K562 (cell line): ENCODE measurements around the gene PFN2. TPM values are rescaled to one million over a fixed set of nuclear protein-coding genes. Genes with fewer than 3 reads are reported as not detected.

Experiments
- ATAC-seq: fragments of 200-7000 bp; cut with Tn5 transposase; 3 replicates; pipeline ENCODE4 v1.9.1; 2020; ENCODE audit warnings: moderate library complexity
- BruUV-seq: library from RNA; stranded (reverse); fragments of 400-500 nt; replicated peaks from 2 replicates; lab custom pipeline; 2021; lab: Mats Ljungman, UMichigan
- CTCF ChIA-PET: fragments of 300-600 bp; formaldehyde crosslinking; extraction: SDS; loops from one replicate; lab custom pipeline; 2021; ENCODE audit warnings: low intra/inter-chr PET ratio; lab: Yijun Ruan, JAX
- POLR2A ChIA-PET: fragments of 300-600, 350-650 bp; sonication (Branson Sonifier 250); formaldehyde crosslinking; extraction: SDS; loops from one replicate; lab custom pipeline; 2021; ENCODE audit warnings: antibody characterized with exemption, inconsistent platforms; lab: Yijun Ruan, JAX
- DNase-seq, 4 experiments: peaks; one replicate each; pipeline versions ENCODE4 v3.0.0 to v3.0.0-alpha.2; 2011 to 2018; ENCODE audit warnings: low spot score in 3 of 4, mixed read lengths in 3 of 4; ENCODE audit errors: extremely low read depth in 1 of 4
- FAIRE-seq: peaks from 2 replicates; lab custom pipeline; 2011; peaks lifted over from hg19 to GRCh38; lab: Jason Lieb, UNC
- H2AFZ ChIP-seq: 2 replicates; pipeline ENCODE4 v1.6.0; 2011; ENCODE audit warnings: low read depth, low read length, control low read depth, inconsistent platforms
- H3K27ac ChIP-seq: fragments of 200-600 bp; 3 replicates; pipeline ENCODE4 v1.8.0; 2011; ENCODE audit warnings: low read depth, mild to moderate bottlenecking, control low read depth, inconsistent platforms, low read length, moderate library complexity, mixed read lengths; ENCODE audit errors: extremely low read depth
- H3K27me3 ChIP-seq, 2 experiments: fragments of 300-600 bp in 1 of 2; 2 replicates in 1 of 2; 3 replicates in 1 of 2; pipeline versions ENCODE4 v1.6.0 to v1.8.0; 2011; ENCODE audit warnings: inconsistent platforms in 2 of 2, low read length in 2 of 2, mild to moderate bottlenecking in 1 of 2, mixed read lengths in 1 of 2, moderate library complexity in 1 of 2; ENCODE audit not compliant: control insufficient read depth in 2 of 2, insufficient read depth in 2 of 2
- H3K36me3 ChIP-seq: fragments of 300-600 bp; 3 replicates; pipeline ENCODE4 v1.8.0; 2011; ENCODE audit warnings: mild to moderate bottlenecking, low read length, inconsistent platforms; ENCODE audit not compliant: control insufficient read depth, insufficient read depth
- H3K4me1 ChIP-seq, 2 experiments: fragments of 200-600 bp in 1 of 2; replicated peaks in 1 of 2; 2 replicates in 1 of 2; 3 replicates in 1 of 2; pipeline versions ENCODE4 v1.5.1 to v1.8.0; 2011; ENCODE audit warnings: inconsistent platforms in 2 of 2, low read length in 2 of 2, mild to moderate bottlenecking in 1 of 2, mixed read lengths in 1 of 2, moderate library complexity in 1 of 2; ENCODE audit not compliant: control insufficient read depth in 2 of 2, insufficient read depth in 2 of 2
- H3K4me2 ChIP-seq: 2 replicates; pipeline ENCODE4 v1.6.1; 2011; ENCODE audit warnings: low read length, control low read depth, inconsistent platforms, mixed read lengths; ENCODE audit not compliant: insufficient read depth
- H3K4me3 ChIP-seq: fragments of 200-600 bp; sonication (generic), shearing (Covaris generic); 2 replicates; pipeline ENCODE4 v1.5.1; 2016; ENCODE audit warnings: control low read depth, inconsistent platforms
- H3K79me2 ChIP-seq: fragments of 200-600 bp; 3 replicates; pipeline ENCODE4 v1.8.0; 2011; ENCODE audit warnings: low read length, inconsistent platforms; ENCODE audit not compliant: control insufficient read depth, insufficient read depth
- H3K9ac ChIP-seq, 2 experiments: 2 replicates each; pipeline versions ENCODE4 v1.6.0 to v1.6.1; 2011; ENCODE audit warnings: low read depth in 2 of 2, low read length in 2 of 2, control low read depth in 1 of 2, inconsistent platforms in 1 of 2, mild to moderate bottlenecking in 1 of 2, mixed read lengths in 1 of 2; ENCODE audit not compliant: insufficient read depth in 1 of 2
- H3K9me1 ChIP-seq: one replicate; pipeline ENCODE4 v1.6.0; 2011; ENCODE audit warnings: inconsistent platforms, mild to moderate bottlenecking, low read length, moderate library complexity; ENCODE audit not compliant: control insufficient read depth, insufficient read depth
- H3K9me3 ChIP-seq: replicated peaks from 2 replicates; pipeline ENCODE4 v1.5.1; 2011; ENCODE audit warnings: low read depth, low read length, inconsistent platforms; ENCODE audit not compliant: control insufficient read depth, insufficient read depth
- H4K20me1 ChIP-seq: replicated peaks from 2 replicates; pipeline ENCODE4 v1.6.1; 2011; ENCODE audit warnings: low read length, inconsistent platforms, mixed read lengths; ENCODE audit not compliant: control insufficient read depth, insufficient read depth
- AFF4 ChIP-seq: sonication (generic); formaldehyde crosslinking; IDR thresholded peaks from 2 replicates; pipeline ENCODE4 v1.8.0; 2023; ENCODE audit warnings: mild to moderate bottlenecking, missing genetic modification reagents
- BCL6 ChIP-seq: fragments of 250-450 bp; sonication (Bioruptor Pico); IDR thresholded peaks from 2 replicates; pipeline ENCODE4 v1.4.0; 2020
- CSDE1 ChIP-seq, 2 experiments: fragments of 450-650 bp; IDR thresholded peaks; 2 replicates each; pipeline ENCODE4 v1.6.1; 2016; ENCODE audit warnings: mild to moderate bottlenecking in 1 of 2
- DMBX1 ChIP-seq: fragments of 250-450 bp; sonication (Bioruptor Pico); IDR thresholded peaks from 2 replicates; pipeline ENCODE4 v1.8.0; 2022; ENCODE audit warnings: inconsistent platforms, mild to moderate bottlenecking, moderate library complexity, borderline replicate concordance
- E2F6 ChIP-seq, 2 experiments: IDR thresholded peaks; 2 replicates each; pipeline ENCODE4 v1.6.1; 2011; ENCODE audit warnings: borderline replicate concordance in 1 of 2, control low read depth in 1 of 2, low read depth in 1 of 2, low read length in 1 of 2, mild to moderate bottlenecking in 1 of 2, mixed read lengths in 1 of 2, moderate library complexity in 1 of 2; ENCODE audit not compliant: insufficient read depth in 1 of 2, insufficient read length in 1 of 2, poor library complexity in 1 of 2, severe bottlenecking in 1 of 2; ENCODE audit errors: extremely low read depth in 1 of 2
- FUS ChIP-seq: fragments of 200-400 bp; formaldehyde crosslinking; optimal IDR thresholded peaks from 2 replicates; pipeline ENCODE3; 2017; ENCODE audit warnings: low read depth, low read length
- HCFC1 ChIP-seq: IDR thresholded peaks from 2 replicates; pipeline ENCODE4 v1.6.1; 2012; ENCODE audit warnings: low read depth, low read length, improper control_type of control experiment
- HDAC2 ChIP-seq: fragments of 450-650 bp; IDR thresholded peaks from 2 replicates; pipeline ENCODE4 v1.6.1; 2016; ENCODE audit warnings: mild to moderate bottlenecking
- NFATC3 ChIP-seq: fragments of 450-650 bp; IDR thresholded peaks from 2 replicates; pipeline ENCODE4 v1.6.1; 2017; ENCODE audit warnings: mild to moderate bottlenecking
- RBM39 ChIP-seq: fragments of 200-400 bp; formaldehyde crosslinking; optimal IDR thresholded peaks from 2 replicates; pipeline ENCODE3; 2018; ENCODE audit warnings: low read depth, low read length
- SMARCA4 ChIP-seq: fragments of 450-650 bp; IDR thresholded peaks from 2 replicates; pipeline ENCODE4 v1.6.1; 2016
- TRIM28 ChIP-seq: fragments of 450-650 bp; IDR thresholded peaks from 2 replicates; pipeline ENCODE4 v1.6.1; 2017
- ZNF232 ChIP-seq: sonication (generic); formaldehyde crosslinking; IDR thresholded peaks from 2 replicates; pipeline ENCODE4 v1.8.0; 2022; ENCODE audit warnings: mild to moderate bottlenecking, missing genetic modification reagents
- ZNF280A ChIP-seq: fragments of 450-650 bp; IDR thresholded peaks from 2 replicates; pipeline ENCODE4 v1.6.1; 2018; ENCODE audit warnings: mild to moderate bottlenecking, low read depth; ENCODE audit not compliant: partially characterized antibody
- ZNF3 ChIP-seq: fragments of 250-450 bp; sonication (Bioruptor Pico); IDR thresholded peaks from 2 replicates; pipeline ENCODE4 v1.5.0; 2021; ENCODE audit warnings: mild to moderate bottlenecking, moderate library complexity
- WGBS: fragments of 100-300 bp; shearing (Covaris generic); methylation state at CpG from one replicate; pipeline ENCODE4 v1.1.6; 2016; ENCODE audit warnings: low coverage, mixed read lengths; ENCODE audit not compliant: insufficient coverage; ENCODE audit errors: missing lambda C conversion rate; 5-methylcytosine and 5-hydroxymethylcytosine counted together
- in situ Hi-C: fragments of 300-500 bp; cut with MboI; formaldehyde crosslinking; loops from 4 replicates; pipeline ENCODE4 v1.15.0; 2018; ENCODE audit warnings: inconsistent platforms, mixed read lengths
- intact Hi-C: fragments of 100-400 bp; cut with micrococcal nuclease; formaldehyde crosslinking; loops from 2 replicates; pipeline ENCODE4 v1.14.2; 2022
- polyA plus RNA-seq, 8 experiments: library from polyadenylated mRNA; depleted of rRNA in 4 of 8; stranded (reverse) in 5 of 8; unstranded in 3 of 8; fragments of >200 nt; fragmentation: Nextera tagmentation in 2 of 8; fragmentation: Illumina TruSeq in 1 of 8; extraction: Ambion mirVana in 2 of 8; extraction: Trizol in 1 of 8; gene quantifications; 2 replicates each; pipeline versions ENCODE4 v1.2.1 to v1.2.3, GENCODE V29; 2011 to 2014; ENCODE audit warnings: inconsistent platforms in 1 of 8, missing spikeins in 1 of 8
- total RNA-seq, 7 experiments: library from RNA; depleted of rRNA in 6 of 7; stranded (reverse); fragments of >200 nt in 6 of 7; fragmentation: Illumina TruSeq in 2 of 7; extraction: Trizol in 2 of 7; gene quantifications; 2 replicates each; pipeline versions ENCODE4 v1.2.1 to v1.2.3, GENCODE V29; 2011 to 2021; ENCODE audit warnings: low replicate concordance in 1 of 7

The PFN2 gene
- total and polyA plus RNA-seq, 9 of the 15 experiments (the other 6 are each of a cell fraction or from before 2014, with no cell fraction given): 0.14 to 0.86 (median 0.35) TPM

GRCh38 chr3:149957361-149958125 is 13.2 kb downstream of the PFN2 start:
- Histone ChIP-seq H3K36me3 (no peaks in the 10 kb centered on the region), H3K4me1 (no peaks in the 10 kb centered on the region), H3K9me3 (no peaks in the 10 kb centered on the region), H3K79me2 (no peaks in the 10 kb centered on the region), H3K4me2 (no peak overlapping the region), H3K4me3 (no peak overlapping the region), H2AFZ (no peak overlapping the region), H3K27me3 (no peaks in the 10 kb centered on the region), H4K20me1 (no peaks in the 10 kb centered on the region), H3K27ac (no peak overlapping the region), H3K9ac (no peak overlapping the region), H3K9me1 (no peaks in the 10 kb centered on the region)
- in situ Hi-C loops (loop anchor here (10.0 to 25.0 kb wide), 2 partner anchors 237 to 555 kb away; no protein-coding TSS in a partner anchor), intact Hi-C loops (no loop called here)
- TF ChIP-seq CSDE1 (IDR thresholded peaks at IDR 0.05) (no peak), SMARCA4 (no peak), FUS (no peak), ZNF3 (CRISPR knock-in tag) (no peak), ZNF232 (CRISPR knock-in tag) (no peak), HDAC2 (no peak), E2F6 (IDR thresholded peaks at IDR 0.05; ENCODE audit: borderline replicate concordance in 1 of 2, extremely low read depth in 1 of 2, insufficient read depth in 1 of 2, insufficient read length in 1 of 2, low read depth in 1 of 2, low read length in 1 of 2, poor library complexity in 1 of 2, severe bottlenecking in 1 of 2) (no peak), RBM39 (no peak), AFF4 (CRISPR knock-in tag) (no peak), DMBX1 (CRISPR knock-in tag) (no peak), TRIM28 (no peak), HCFC1 (no peak), NFATC3 (no peak), BCL6 (CRISPR knock-in tag) (no peak), ZNF280A (no peak)
- BruUV-seq: no TSS peak
- 83% methylated on average over 3 of the region's 3 CpGs for WGBS
- POLR2A ChIA-PET: no interaction called here
- DNase-seq (no peak), ATAC-seq (no peak), FAIRE-seq (no peak)
- CTCF ChIA-PET: no interaction called here
